Measurements from ENCODE around the gene CST6.
A peak's percentile ranks its signal among the peaks of the same experiment; 100 is the strongest.
"Not testable (repeated sequence)": the region's sequence is repeated elsewhere in the genome, so short reads cannot be mapped to it uniquely, and the experiment has no call there.

The CST6 gene

GRCh38 chr11:66015454-66015881 is 3.7 kb downstream of the CST6 start:
- no peak for DNase-seq (ENCODE audit: low spot score)

- DNase-seq (ENCODE audit: low spot score) = no peak
Observed at GRCh38 chr11:66015936-66016792, 4.4 kb downstream of the CST6 start.

- DNase-seq (ENCODE audit: low spot score) = no peak
Observed at GRCh38 chr11:66016793-66017177, 5.0 kb downstream of the CST6 start.

- DNase-seq (ENCODE audit: low spot score) = no peak
Observed at GRCh38 chr11:66017321-66017720, 5.5 kb downstream of the CST6 start.

GRCh38 chr11:66020212-66020611 is 8.4 kb downstream of the CST6 start:
- no peak for DNase-seq (ENCODE audit: low spot score)

- DNase-seq (ENCODE audit: low spot score) = no peak
Observed at GRCh38 chr11:66020618-66021357, 9.0 kb downstream of the CST6 start.

- peak; percentile 68 for DNase-seq (ENCODE audit: low spot score)
Observed at GRCh38 chr11:66022401-66023185, 10.8 kb downstream of the CST6 start.

GRCh38 chr11:66023186-66023440 is 11.3 kb downstream of the CST6 start:
- not testable (repeated sequence) for DNase-seq (ENCODE audit: low spot score)

- DNase-seq (ENCODE audit: low spot score) = no peak
Observed at GRCh38 chr11:66026017-66026529, 14.3 kb downstream of the CST6 start, which contains the start of gene CATSPER1. Gene CATSPER1, minus strand, starts transcription at chr11:66026479. Its CDS starts 100 bp downstream, at chr11:66026379.

GRCh38 chr11:66032957-66033735 is 21.3 kb downstream of the CST6 start:
- no peak for DNase-seq (ENCODE audit: low spot score)

- DNase-seq (ENCODE audit: low spot score) = no peak
Observed at GRCh38 chr11:66035653-66036333, 24.0 kb downstream of the CST6 start.

GRCh38 chr11:66036334-66036710 is 24.5 kb downstream of the CST6 start:
- no peak for DNase-seq (ENCODE audit: low spot score)

- no peak for DNase-seq (ENCODE audit: low spot score)
Observed at GRCh38 chr11:66037327-66037726, 25.5 kb downstream of the CST6 start.

- no peak for DNase-seq (ENCODE audit: low spot score)
Observed at GRCh38 chr11:66039765-66040164, 28.0 kb downstream of the CST6 start.

GRCh38 chr11:66042227-66042995 is 30.6 kb downstream of the CST6 start:
- DNase-seq (ENCODE audit: low spot score) = no peak

- DNase-seq (ENCODE audit: low spot score) = no peak
Observed at GRCh38 chr11:66042996-66043906, 31.4 kb downstream of the CST6 start.

GRCh38 chr11:66044757-66045156 is 32.9 kb downstream of the CST6 start:
- DNase-seq (ENCODE audit: low spot score) = no peak

GRCh38 chr11:66045177-66045639 is 33.4 kb downstream of the CST6 start:
- DNase-seq (ENCODE audit: low spot score) = peak; percentile 76

GRCh38 chr11:66046901-66047300 is 35.1 kb downstream of the CST6 start:
- no peak for DNase-seq (ENCODE audit: low spot score)
